Glomerular endothelial cell (primary cell): ENCODE measurements around the gene SDF2. TPM values are rescaled to one million over a fixed set of nuclear protein-coding genes. Genes with fewer than 3 reads are reported as not detected.
A peak's percentile ranks its signal among the peaks of the same experiment; 100 is the strongest.

Source experiments
- DNase-seq: peaks from one replicate; pipeline ENCODE4 v3.0.0-alpha.2; 2011; ENCODE audit warnings: low read depth, low spot score; ENCODE audit errors: extremely low read depth
- total RNA-seq: library from RNA; depleted of rRNA; stranded (reverse); fragments of >200 nt; gene quantifications from 2 replicates; pipeline ENCODE4 v1.2.3, GENCODE V29; 2015

Gene SDF2, protein sequence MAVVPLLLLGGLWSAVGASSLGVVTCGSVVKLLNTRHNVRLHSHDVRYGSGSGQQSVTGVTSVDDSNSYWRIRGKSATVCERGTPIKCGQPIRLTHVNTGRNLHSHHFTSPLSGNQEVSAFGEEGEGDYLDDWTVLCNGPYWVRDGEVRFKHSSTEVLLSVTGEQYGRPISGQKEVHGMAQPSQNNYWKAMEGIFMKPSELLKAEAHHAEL
- total RNA-seq: 54.4 and 58.6 TPM in 2 replicates

- DNase-seq: peak; percentile 47
Observed at GRCh38 chr17:28661635-28662526, at the start of gene SDF2, which contains the start of gene SUPT6H. TSS of gene SDF2 (minus strand) at chr17:28661906. CDS start at chr17:28661876, 30 bp downstream. TSS of gene SUPT6H (plus strand) at chr17:28662205. CDS start at chr17:28673402, 11,197 bp downstream.

DNA sequence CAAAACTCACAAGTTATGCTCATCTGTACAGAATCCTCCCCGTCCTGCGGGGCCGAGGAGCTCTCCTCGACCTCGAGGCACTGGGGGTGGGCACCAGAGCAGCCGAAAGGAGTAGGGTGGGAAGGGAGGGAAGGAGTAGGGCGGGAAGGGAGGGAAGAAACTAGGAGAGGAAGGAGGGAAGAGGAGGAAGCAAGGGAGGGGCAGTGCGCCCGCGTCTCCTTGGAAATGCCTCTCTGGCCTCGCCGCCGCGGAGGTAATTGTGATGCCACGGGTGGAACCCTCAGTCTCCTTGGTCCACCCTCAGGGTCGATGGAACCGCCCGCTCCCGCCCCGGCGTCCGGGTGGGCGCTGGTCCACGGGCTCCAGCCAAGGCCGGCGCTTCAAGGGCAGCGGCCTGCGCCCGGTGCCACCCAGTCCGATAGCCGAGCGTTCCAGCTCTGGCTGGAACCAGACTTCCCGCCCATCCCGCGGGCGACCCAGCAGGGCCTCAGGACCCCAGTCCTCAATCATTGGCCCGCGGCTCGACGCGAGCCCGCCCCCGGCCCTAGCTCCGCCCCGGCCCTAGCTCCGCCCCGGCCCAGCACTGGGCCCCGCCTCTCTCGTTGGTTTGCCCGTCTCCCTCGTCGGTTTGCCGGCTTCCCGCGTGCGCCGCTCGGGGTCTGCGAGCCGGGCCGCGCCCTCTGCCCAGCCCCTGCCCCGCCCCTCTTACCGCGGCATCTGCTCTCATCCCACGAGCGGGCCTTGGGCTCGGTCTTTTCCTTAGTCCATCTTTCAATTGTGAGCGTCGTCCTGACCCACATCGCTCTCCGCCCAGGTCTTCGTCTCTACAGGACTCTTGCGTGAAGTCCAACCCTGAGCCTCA lies 49.4 kb upstream of the SDF2 start:
- no peak for DNase-seq

GRCh38 chr17:28707339-28707720 lies 45.6 kb upstream of the SDF2 start:
- no peak for DNase-seq

- DNase-seq: no peak
Observed at GRCh38 chr17:28706471-28707338, 45.0 kb upstream of the SDF2 start.

- no peak for DNase-seq
Observed at GRCh38 chr17:28705728-28706334, 44.1 kb upstream of the SDF2 start.

DNA sequence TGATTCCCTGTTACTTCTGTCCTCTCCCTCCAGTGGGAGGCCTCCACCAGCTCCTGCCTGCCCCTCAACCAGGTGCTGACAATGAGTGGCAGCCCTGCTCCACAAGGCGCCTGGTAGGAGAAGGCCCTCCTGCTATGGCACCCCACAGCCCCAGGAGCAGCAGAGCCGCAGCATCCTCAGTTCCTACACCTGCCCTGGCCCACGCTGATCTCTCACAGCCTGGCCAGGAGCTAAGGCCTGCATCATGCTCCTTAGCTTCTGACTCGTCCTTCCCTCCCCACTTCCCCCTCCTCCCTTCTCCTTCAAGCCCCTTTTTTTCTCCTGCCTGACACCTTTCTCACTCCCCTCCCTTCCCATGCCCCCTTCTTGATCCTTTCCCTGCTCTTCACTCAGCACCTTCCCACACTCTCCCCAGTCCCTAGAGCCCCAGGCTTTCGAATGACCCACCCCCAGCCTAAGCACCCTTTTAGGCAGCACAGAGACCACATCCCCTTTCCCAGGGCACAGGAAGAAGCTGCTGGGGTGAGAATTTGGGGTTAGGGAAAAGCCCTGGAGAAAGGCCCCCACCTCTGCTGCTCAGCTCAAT lies 43.5 kb upstream of the SDF2 start:
- DNase-seq: no peak

DNA sequence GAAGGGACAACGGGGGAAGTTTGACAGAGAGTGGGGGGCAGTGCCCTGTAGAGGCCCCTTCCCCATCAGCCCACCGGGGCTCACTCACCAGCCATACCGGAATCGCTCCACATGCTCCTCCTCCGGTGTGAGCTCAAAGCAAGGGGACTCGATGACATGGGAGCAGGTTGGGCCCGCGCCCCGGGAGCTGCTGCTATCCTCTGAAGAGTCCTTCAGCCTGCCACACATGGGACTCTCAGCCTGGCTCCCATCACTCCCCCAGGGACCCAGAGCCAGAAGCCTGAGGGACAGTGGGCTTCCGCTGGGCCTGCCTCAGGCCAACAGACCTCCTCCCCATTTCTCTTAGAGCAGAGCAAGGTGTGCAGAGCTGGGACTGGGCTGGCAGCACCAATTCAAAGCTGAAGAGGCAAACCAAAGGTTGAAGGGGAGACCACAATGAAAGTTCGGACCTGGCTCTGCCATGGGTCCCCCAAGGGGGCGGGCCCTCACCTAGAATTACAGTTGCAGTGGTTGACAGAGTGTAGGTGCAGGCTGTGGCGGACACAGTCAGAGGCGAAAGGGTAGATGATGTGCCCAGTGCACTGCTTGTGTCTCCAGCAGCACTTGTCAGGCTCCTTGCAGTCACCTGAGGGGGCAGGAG lies 42.6 kb upstream of the SDF2 start:
- DNase-seq: no peak

- DNase-seq: no peak
Observed at GRCh38 chr17:28703552-28704218, 42.0 kb upstream of the SDF2 start.

DNA sequence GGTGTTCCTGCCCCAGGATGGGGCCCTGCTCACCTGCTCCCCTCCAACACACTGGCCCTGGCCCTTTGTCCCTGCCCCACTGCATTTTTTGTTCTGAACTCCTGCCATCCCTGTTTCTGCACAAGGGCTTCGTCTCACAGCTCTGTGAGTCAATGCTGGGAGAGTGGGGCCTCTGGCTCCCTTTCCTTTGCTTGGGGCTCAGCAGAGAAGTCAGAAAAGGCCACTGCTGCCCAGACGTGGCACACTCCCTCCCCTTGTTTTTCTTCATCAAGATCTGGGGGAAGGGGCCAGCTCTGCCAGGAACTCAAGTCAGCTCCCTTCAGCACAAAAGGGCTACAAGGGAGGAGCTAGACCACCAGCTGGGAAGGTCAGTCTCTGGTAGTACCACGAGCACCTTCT lies 41.0 kb upstream of the SDF2 start:
- no peak for DNase-seq

- no peak for DNase-seq
Observed at GRCh38 chr17:28702026-28702751, 40.5 kb upstream of the SDF2 start.

DNA sequence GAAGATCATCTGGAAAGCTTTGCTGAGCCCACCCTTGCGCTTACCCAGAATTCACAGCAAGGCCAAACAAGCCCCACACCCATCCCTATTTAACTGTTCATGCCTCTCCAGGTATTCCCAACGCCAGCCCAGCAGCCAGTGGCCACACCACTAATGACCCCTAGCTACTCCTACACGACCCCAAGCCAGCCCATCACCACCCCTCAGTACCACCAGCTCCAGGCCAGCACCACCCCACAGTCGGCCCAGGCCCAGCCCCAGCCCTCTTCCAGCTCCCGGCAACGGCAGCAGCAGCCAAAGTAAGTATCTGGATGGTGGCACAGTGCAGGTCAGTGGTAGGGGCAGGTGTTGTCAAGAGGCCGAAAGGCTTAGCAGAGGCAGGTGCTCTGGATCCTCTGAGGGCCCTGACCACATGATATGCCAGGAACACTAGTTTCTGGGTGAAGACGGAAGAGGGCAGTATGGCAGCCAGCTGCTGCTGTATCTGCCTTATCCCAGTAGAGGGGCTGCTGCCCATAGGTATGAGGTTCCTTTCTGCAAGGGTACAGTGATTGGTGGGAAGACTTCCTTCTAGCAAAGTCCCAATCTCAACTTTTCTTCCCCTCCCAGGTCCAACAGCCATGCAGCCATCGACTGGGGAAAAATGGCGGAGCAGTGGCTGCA lies 39.3 kb upstream of the SDF2 start:
- DNase-seq: no peak

DNA sequence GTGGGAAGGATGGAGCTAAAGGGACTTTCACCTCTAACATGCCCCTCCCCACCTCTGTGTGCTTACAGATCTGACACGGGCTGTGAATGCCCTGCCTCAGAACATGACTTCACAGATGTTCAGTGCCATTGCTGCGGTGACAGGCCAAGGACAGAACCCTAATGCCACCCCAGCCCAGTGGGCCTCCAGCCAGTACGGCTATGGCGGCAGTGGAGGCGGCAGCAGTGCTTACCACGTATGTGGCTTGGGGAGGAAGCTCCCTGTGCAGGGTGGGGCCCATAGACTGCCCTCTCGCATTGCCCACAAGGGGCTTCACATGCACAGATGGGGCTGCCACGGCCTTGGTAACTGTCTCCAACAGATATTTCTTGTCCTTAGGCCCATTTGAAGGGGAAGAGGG lies 38.6 kb upstream of the SDF2 start:
- DNase-seq: no peak

GRCh38 chr17:28698253-28698941 lies 36.7 kb upstream of the SDF2 start:
- DNase-seq: no peak

GRCh38 chr17:28693869-28694268 lies 32.2 kb upstream of the SDF2 start:
- DNase-seq: no peak

- DNase-seq: no peak
Observed at GRCh38 chr17:28689011-28689410, 27.3 kb upstream of the SDF2 start.

DNA sequence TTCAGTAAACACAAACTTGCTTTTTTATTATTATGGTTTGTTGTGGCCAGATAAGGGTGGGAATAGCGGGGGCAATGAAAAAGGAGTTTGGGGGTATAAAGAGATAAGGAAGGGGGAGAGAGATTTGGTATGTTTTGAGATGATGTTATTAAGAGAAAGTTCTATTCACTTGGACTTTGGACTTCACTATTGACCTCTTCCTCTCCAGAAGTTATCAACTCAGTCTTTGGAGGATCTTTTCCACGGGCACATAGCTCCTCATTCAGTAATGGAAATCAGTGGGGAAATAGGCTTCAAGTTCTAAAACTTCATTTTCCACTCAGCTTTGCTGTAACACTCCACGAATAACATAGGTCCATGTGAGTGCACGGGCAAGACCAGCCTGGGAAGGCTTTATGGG lies 26.8 kb upstream of the SDF2 start:
- DNase-seq: no peak

- DNase-seq: no peak
Observed at GRCh38 chr17:28686296-28686695, 24.6 kb upstream of the SDF2 start.
